HepG2 (cell line): Measurements from ENCODE around the gene ADM5. TPM values are rescaled to one million over a fixed set of nuclear protein-coding genes. Genes with fewer than 3 reads are reported as not detected.

Source experiments
- ADNP ChIP-seq: sonication (generic); formaldehyde crosslinking; IDR thresholded peaks from 2 replicates; pipeline ENCODE4 v1.4.0; 2020; ENCODE audit warnings: missing genetic modification reagents
- ATF3 ChIP-seq: sonication (generic); formaldehyde crosslinking; IDR thresholded peaks from 2 replicates; pipeline ENCODE4 v1.4.0; 2020; ENCODE audit warnings: missing genetic modification reagents
- ATF7-NPFF ChIP-seq: sonication (generic); formaldehyde crosslinking; IDR thresholded peaks from 2 replicates; pipeline ENCODE4 v1.8.1; 2023; ENCODE audit warnings: mild to moderate bottlenecking, low read depth, missing genetic modification reagents, moderate library complexity
- HNRNPH1 ChIP-seq: fragments of 200-400 bp; formaldehyde crosslinking; optimal IDR thresholded peaks from 2 replicates; pipeline ENCODE3; 2017; ENCODE audit warnings: mild to moderate bottlenecking, low read depth, low read length
- HNRNPL ChIP-seq: fragments of 200-400 bp; formaldehyde crosslinking; IDR thresholded peaks from 2 replicates; pipeline ENCODE4 v1.6.1; 2017; ENCODE audit warnings: mild to moderate bottlenecking, low read depth, low read length
- HOXA3 ChIP-seq: sonication (generic); formaldehyde crosslinking; IDR thresholded peaks from 2 replicates; pipeline ENCODE4 v1.5.0; 2020; ENCODE audit warnings: missing genetic modification reagents
- KLF13 ChIP-seq: sonication (generic); formaldehyde crosslinking; IDR thresholded peaks from 2 replicates; pipeline ENCODE4 v1.4.0; 2020; ENCODE audit warnings: mild to moderate bottlenecking, missing genetic modification reagents
- KLF9 ChIP-seq: IDR thresholded peaks from 2 replicates; pipeline ENCODE4 v1.6.1; 2016; ENCODE audit warnings: low read depth
- MNT ChIP-seq: fragments of 450-650 bp; IDR thresholded peaks from 2 replicates; pipeline ENCODE4 v1.6.1; 2016
- PITX1 ChIP-seq: sonication (generic); formaldehyde crosslinking; IDR thresholded peaks from 2 replicates; pipeline ENCODE4 v1.5.1; 2020; ENCODE audit warnings: mild to moderate bottlenecking, missing genetic modification reagents
- SAFB2 ChIP-seq: sonication (generic); formaldehyde crosslinking; IDR thresholded peaks from 2 replicates; pipeline ENCODE4 v1.5.1; 2020; ENCODE audit warnings: missing genetic modification reagents, low read depth, mild to moderate bottlenecking, borderline replicate concordance
- SIX1 ChIP-seq: sonication (generic); formaldehyde crosslinking; IDR thresholded peaks from 2 replicates; pipeline ENCODE4 v1.4.0; 2020; ENCODE audit warnings: missing genetic modification reagents, borderline replicate concordance
- SNAI1 ChIP-seq: sonication (generic); formaldehyde crosslinking; IDR thresholded peaks from 2 replicates; pipeline ENCODE4 v1.5.0; 2020; ENCODE audit warnings: mild to moderate bottlenecking, missing genetic modification reagents, borderline replicate concordance
- ZBTB7B ChIP-seq: sonication (generic); formaldehyde crosslinking; IDR thresholded peaks from 2 replicates; pipeline ENCODE4 v1.4.0; 2020; ENCODE audit warnings: missing genetic modification reagents
- ZNF335 ChIP-seq: sonication (generic); formaldehyde crosslinking; IDR thresholded peaks from 2 replicates; pipeline ENCODE4 v1.4.0; 2020; ENCODE audit warnings: missing genetic modification reagents
- ZNF660 ChIP-seq: sonication (generic); formaldehyde crosslinking; IDR thresholded peaks from 2 replicates; pipeline ENCODE4 v1.5.1; 2020; ENCODE audit warnings: mild to moderate bottlenecking, low read depth, missing genetic modification reagents, borderline replicate concordance
- ZNF724P ChIP-seq: sonication (generic); formaldehyde crosslinking; IDR thresholded peaks from 2 replicates; pipeline ENCODE4 v1.8.0; 2022; ENCODE audit warnings: missing genetic modification reagents, borderline replicate concordance
- polyA plus RNA-seq, 8 experiments: library from polyadenylated mRNA; depleted of rRNA in 3 of 8; stranded (reverse) in 7 of 8; unstranded in 1 of 8; fragments of >200 nt; fragmentation: Illumina TruSeq in 4 of 8; extraction: Trizol in 4 of 8; gene quantifications; 2 replicates each; pipeline versions ENCODE4 v1.2.1 to v1.2.3, GENCODE V29; 2011 to 2016; ENCODE audit warnings: low read depth in 4 of 8, missing spikeins in 1 of 8, mixed read lengths in 1 of 8; ENCODE audit not compliant: insufficient read depth in 1 of 8
- total RNA-seq, 5 experiments: library from RNA; depleted of rRNA; stranded (reverse); fragments of >200 nt; fragmentation: Illumina TruSeq; extraction: Trizol; gene quantifications; 2 replicates each; pipeline ENCODE4 v1.2.3, GENCODE V29; 2016; ENCODE audit warnings: low read depth in 1 of 5
- TF ChIP-seq, protein P1 (sequence below): sonication (generic); formaldehyde crosslinking; IDR thresholded peaks from 2 replicates; pipeline ENCODE4 v1.5.1; 2020; ENCODE audit warnings: missing genetic modification reagents, mild to moderate bottlenecking, borderline replicate concordance
- TF ChIP-seq, protein P2 (sequence below): sonication (generic); formaldehyde crosslinking; IDR thresholded peaks from 2 replicates; pipeline ENCODE4 v1.8.1; 2023; ENCODE audit warnings: mild to moderate bottlenecking, moderate library complexity, missing genetic modification reagents
- TF ChIP-seq, protein P3 (sequence below): sonication (generic); formaldehyde crosslinking; IDR thresholded peaks from 2 replicates; pipeline ENCODE4 v1.5.1; 2020; ENCODE audit warnings: missing genetic modification reagents, mild to moderate bottlenecking, borderline replicate concordance

ADM5 gene
- total and polyA plus RNA-seq, 2 of the 13 experiments (the other 11 are each of a cell fraction or from before 2014, with no cell fraction given), result 2.7 to 4.1 TPM

GRCh38 chr19:49672131-49672919 is 17.1 kb upstream of the ADM5 start (continued):
- TF ChIP-seq KLF13 (no peak), ATF3 (no peak; the same call in 1 of the 2 replicates), SAFB2 (CRISPR knock-in tag) (no peak), ZNF724P (no peak), KLF9 (CRISPR knock-in tag) (no peak), HNRNPH1 (no peak), PITX1 (peak; percentile 63; the same call in 1 of the 2 replicates), SIX1 (CRISPR knock-in tag) (no peak), ZBTB7B (CRISPR knock-in tag) (peak; percentile 93), MNT (no peak), HOXA3 (CRISPR knock-in tag) (peak; percentile 69; the same call in 1 of the 2 replicates), SNAI1 (CRISPR knock-in tag) (no peak), ATF7-NPFF (CRISPR knock-in tag) (no peak), HNRNPL (peak; percentile 70; the same call in 1 of the 2 replicates), ADNP (no peak), ZNF335 (CRISPR knock-in tag) (no peak), ZNF660 (CRISPR knock-in tag) (no peak)
- TF ChIP-seq, protein P1, sequence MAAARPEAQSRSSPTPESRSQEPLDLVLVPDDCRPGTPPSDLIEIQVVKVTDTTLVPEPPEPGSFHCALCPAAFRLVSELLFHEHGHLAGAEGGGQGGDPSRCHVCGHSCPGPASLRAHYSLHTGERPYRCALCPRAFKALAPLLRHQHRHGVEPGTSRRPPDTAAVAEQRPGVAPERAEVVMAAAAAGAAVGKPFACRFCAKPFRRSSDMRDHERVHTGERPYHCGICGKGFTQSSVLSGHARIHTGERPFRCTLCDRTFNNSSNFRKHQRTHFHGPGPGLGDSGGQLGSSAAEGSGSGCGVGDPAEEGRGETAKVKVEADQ, result peak; percentile 92; the same call in 1 of the 2 replicates
- TF ChIP-seq, protein P2, sequence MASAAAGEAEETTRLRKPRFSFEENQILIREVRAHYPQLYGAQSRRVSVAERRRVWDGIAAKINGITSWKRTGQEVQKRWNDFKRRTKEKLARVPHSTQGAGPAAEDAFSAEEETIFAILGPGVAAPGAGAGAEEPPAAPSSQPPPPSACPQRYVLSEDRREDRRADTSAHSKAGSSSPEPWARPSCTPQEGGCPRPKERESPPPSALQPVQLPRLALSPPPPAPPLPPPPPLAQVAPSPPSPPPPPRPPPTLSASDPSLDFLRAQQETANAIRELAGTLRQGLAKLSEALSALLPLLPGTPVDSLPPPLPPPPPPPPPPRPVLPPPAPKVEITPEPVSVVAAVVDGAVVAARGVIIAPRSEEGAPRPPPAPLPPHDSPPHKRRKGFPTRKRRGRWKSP (CRISPR knock-in tag), result peak; percentile 79; the same call in 1 of the 2 replicates
- TF ChIP-seq, protein P3, sequence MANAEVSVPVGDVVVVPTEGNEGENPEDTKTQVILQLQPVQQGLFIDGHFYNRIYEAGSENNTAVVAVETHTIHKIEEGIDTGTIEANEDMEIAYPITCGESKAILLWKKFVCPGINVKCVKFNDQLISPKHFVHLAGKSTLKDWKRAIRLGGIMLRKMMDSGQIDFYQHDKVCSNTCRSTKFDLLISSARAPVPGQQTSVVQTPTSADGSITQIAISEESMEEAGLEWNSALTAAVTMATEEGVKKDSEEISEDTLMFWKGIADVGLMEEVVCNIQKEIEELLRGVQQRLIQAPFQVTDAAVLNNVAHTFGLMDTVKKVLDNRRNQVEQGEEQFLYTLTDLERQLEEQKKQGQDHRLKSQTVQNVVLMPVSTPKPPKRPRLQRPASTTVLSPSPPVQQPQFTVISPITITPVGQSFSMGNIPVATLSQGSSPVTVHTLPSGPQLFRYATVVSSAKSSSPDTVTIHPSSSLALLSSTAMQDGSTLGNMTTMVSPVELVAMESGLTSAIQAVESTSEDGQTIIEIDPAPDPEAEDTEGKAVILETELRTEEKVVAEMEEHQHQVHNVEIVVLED (CRISPR knock-in tag), result peak; percentile 70
